RCC 7860 (cell line): ENCODE results near the gene FIZ1.
A peak's percentile ranks its signal among the peaks of the same experiment; 100 is the strongest.

Experiments used
- DNase-seq: peaks from one replicate; pipeline ENCODE4 v3.0.0-alpha.2; 2015; ENCODE audit warnings: low spot score
- FAIRE-seq: peaks from 2 replicates; lab custom pipeline; 2012; peaks lifted over from hg19 to GRCh38; lab: Jason Lieb, UNC

Gene FIZ1

GRCh38 chr19:55599468-55599841 lies at the start of gene FIZ1:
Gene FIZ1, minus strand, starts transcription at chr19:55599517. Its CDS starts 1,652 bp downstream, at chr19:55597865.
- FAIRE-seq, result peak; percentile 35
- DNase-seq, result peak; percentile 82

- DNase-seq (no peak), FAIRE-seq (no peak)
Observed at GRCh38 chr19:55648585-55649267, 49.4 kb upstream of the FIZ1 start.

- DNase-seq, result peak; percentile 10
- FAIRE-seq, result no peak
Observed at GRCh38 chr19:55647732-55648584, 48.6 kb upstream of the FIZ1 start, which contains the start of gene CCDC106. Gene CCDC106, plus strand, starts transcription at chr19:55648212. Its CDS starts 835 bp downstream, at chr19:55649047.

- DNase-seq (no peak), FAIRE-seq (no peak)
Observed at GRCh38 chr19:55646889-55647731, 47.8 kb upstream of the FIZ1 start.

- no peak for DNase-seq
- no peak for FAIRE-seq
Observed at GRCh38 chr19:55645512-55645881, 46.2 kb upstream of the FIZ1 start.

GRCh38 chr19:55644842-55645511 lies 45.7 kb upstream of the FIZ1 start:
- DNase-seq, result no peak
- FAIRE-seq, result no peak

GRCh38 chr19:55644191-55644833 lies 45.0 kb upstream of the FIZ1 start:
- FAIRE-seq, result no peak
- DNase-seq, result no peak

GRCh38 chr19:55643887-55644176 lies 44.5 kb upstream of the FIZ1 start:
- no peak for FAIRE-seq
- DNase-seq, result no peak

GRCh38 chr19:55643003-55643886 lies 43.9 kb upstream of the FIZ1 start, which contains the start of gene ZNF581:
Gene ZNF581, plus strand, starts transcription at chr19:55643649. Its CDS starts 923 bp downstream, at chr19:55644572.
- peak; percentile 59 for DNase-seq
- FAIRE-seq, result no peak

- FAIRE-seq, result no peak
- no peak for DNase-seq
Observed at GRCh38 chr19:55642153-55643002, 43.1 kb upstream of the FIZ1 start.

- no peak for FAIRE-seq
- DNase-seq, result no peak
Observed at GRCh38 chr19:55641426-55642152, 42.3 kb upstream of the FIZ1 start.

GRCh38 chr19:55640577-55641425 lies 41.5 kb upstream of the FIZ1 start, which contains the start of gene ZNF580:
Gene ZNF580, plus strand, starts transcription at chr19:55641002. Its CDS starts 1,507 bp downstream, at chr19:55642509.
- no peak for FAIRE-seq

GRCh38 chr19:55640043-55640576 lies 40.8 kb upstream of the FIZ1 start:
- no peak for DNase-seq
- FAIRE-seq, result no peak

More at GRCh38 chr19:55640577-55641425, 41.5 kb upstream of the FIZ1 start, which contains the start of gene ZNF580:
- DNase-seq, result peak; percentile 53

- DNase-seq (no peak), FAIRE-seq (no peak)
Observed at GRCh38 chr19:55638864-55639359, 39.6 kb upstream of the FIZ1 start.

GRCh38 chr19:55637534-55637933 lies 38.2 kb upstream of the FIZ1 start:
- no peak for DNase-seq
- FAIRE-seq, result no peak

- DNase-seq, result no peak
- FAIRE-seq, result no peak
Observed at GRCh38 chr19:55636723-55637122, 37.4 kb upstream of the FIZ1 start.
